Peyer's patch (tissue), 4 donors: ENCODE results near the gene CMTM1.

Experiments used
- CTCF ChIP-seq, 6 experiments: fragments of 450-650 bp in 4 of 6; fragments of 200-600 bp in 2 of 6; sonication (generic) in 1 of 6; IDR thresholded peaks; one replicate each; pipeline ENCODE4 v1.5.1; 2017 to 2019; ENCODE audit warnings: antibody characterized with exemption in 6 of 6, mild to moderate bottlenecking in 3 of 6, moderate library complexity in 1 of 6
- POLR2A ChIP-seq, 2 donors: fragments of 450-650 bp; IDR thresholded peaks; one replicate each; pipeline ENCODE4 v1.5.1; 2017; ENCODE audit warnings: antibody characterized with exemption in 2 of 2, mild to moderate bottlenecking in 2 of 2, moderate library complexity in 2 of 2

- TF ChIP-seq CTCF (IDR thresholded peaks at IDR 0.05), result no peak
- TF ChIP-seq POLR2A (IDR thresholded peaks at IDR 0.05), result no peak
These were observed 18.9 kb upstream of the CMTM1 start for GRCh38 chr16:66547101-66547989.
